GM10266 (cell line): ENCODE data around the gene RPAIN.

Experiments
- DNase-seq: peaks from one replicate; pipeline ENCODE4 v3.0.0; 2012; ENCODE audit errors: extremely low spot score
- CTCF ChIP-seq: IDR thresholded peaks from 2 replicates; pipeline ENCODE4 v1.5.1; 2012; ENCODE audit warnings: mild to moderate bottlenecking, low read depth; ENCODE audit not compliant: control insufficient read depth, insufficient read depth; ENCODE audit errors: missing control alignments

Gene RPAIN

GRCh38 chr17:5381542-5381941 is 38.4 kb upstream of the RPAIN start:
- no peak for TF ChIP-seq CTCF
- DNase-seq, result no peak

GRCh38 chr17:5391678-5392077 is 28.3 kb upstream of the RPAIN start:
- no peak for TF ChIP-seq CTCF

GRCh38 chr17:5396612-5397011 is 23.4 kb upstream of the RPAIN start:
- TF ChIP-seq CTCF, result no peak
- DNase-seq, result no peak

More at GRCh38 chr17:5391678-5392077, 28.3 kb upstream of the RPAIN start:
- no peak for DNase-seq

- TF ChIP-seq CTCF, result no peak
Measured at GRCh38 chr17:5399767-5400166, 20.2 kb upstream of the RPAIN start.

GRCh38 chr17:5405400-5405799 is 14.6 kb upstream of the RPAIN start:
- TF ChIP-seq CTCF, result no peak
- DNase-seq, result no peak

More at GRCh38 chr17:5399767-5400166, 20.2 kb upstream of the RPAIN start:
- DNase-seq, result no peak

GRCh38 chr17:5408186-5408585 is 11.8 kb upstream of the RPAIN start:
- TF ChIP-seq CTCF, result no peak
- no peak for DNase-seq

GRCh38 chr17:5410594-5411272 is 9.2 kb upstream of the RPAIN start:
- DNase-seq, result peak; percentile 22
- TF ChIP-seq CTCF, result no peak
